ENCODE results near the gene SETDB2. TPM values are rescaled to one million over a fixed set of nuclear protein-coding genes. Genes with fewer than 3 reads are reported as not detected.

The SETDB2 gene
- total and polyA plus RNA-seq, 4 experiments from 2014 or later: 11.0 to 28.2 (median 21.6) TPM

DNA sequence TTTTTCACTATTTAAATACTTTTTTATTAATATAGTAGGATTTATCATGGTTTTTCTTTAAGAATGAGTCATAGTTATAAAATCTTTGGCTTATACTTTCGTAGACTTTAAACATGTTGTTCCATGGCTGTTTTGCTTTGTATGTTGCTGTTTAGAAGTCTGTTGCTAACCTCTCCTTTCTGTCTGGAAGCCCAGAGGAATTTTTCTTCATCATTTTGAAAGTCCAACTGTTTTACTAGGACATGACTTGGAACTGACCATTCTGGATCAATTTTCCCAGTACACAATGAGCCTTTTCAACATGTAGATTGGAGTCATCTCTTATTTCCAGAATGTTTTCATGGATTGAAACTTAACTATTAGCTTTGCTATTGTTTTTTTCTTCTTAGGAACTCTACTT lies 8.1 kb upstream of the SETDB2 start:
- Histone ChIP-seq H3K9me3 (ENCODE audit: control insufficient read depth in 1 of 2, low read length in 2 of 2) (no peaks in the 10 kb centered on the region), H3K36me3 (ENCODE audit: insufficient read depth, low read length) (no peaks in the 10 kb centered on the region), H3K27ac (ENCODE audit: low read depth, low read length) (no peak overlapping the region), H3K4me1 (ENCODE audit: insufficient read depth, low read length) (no peaks in the 10 kb centered on the region), H3K27me3 (ENCODE audit: insufficient read depth, low read length) (no peaks in the 10 kb centered on the region), H3K4me3 (ENCODE audit: low read length in 2 of 2) (no peak overlapping the region)
- Mint-ChIP-seq H3K27ac (no peak overlapping the region), H3K9me3 (no peaks in the 10 kb centered on the region), H3K4me1 (no peaks in the 10 kb centered on the region), H3K4me3 (no peak overlapping the region), H3K36me3 (peaks cover 7 to 15% of the 10 kb centered on the region in 2 donors), H3K27me3 (no peaks in the 10 kb centered on the region)
- no peak for DNase-seq
- ChIA-PET POLR2A (ENCODE audit: partially characterized antibody) (interaction anchor here (1.5 kb wide), 1 partner anchor 8 kb away, joined by 6 read pairs; the partner anchor contains the start of genes CAB39L and SETDB2), CTCF (ENCODE audit: partially characterized antibody) (interaction anchor here (0.7 to 1.0 kb wide), 2 partner anchors 9 to 136 kb away, joined by 3 read pairs; no protein-coding TSS in a partner anchor)
- intact Hi-C loops (cut with micrococcal nuclease): no loop called here

DNA sequence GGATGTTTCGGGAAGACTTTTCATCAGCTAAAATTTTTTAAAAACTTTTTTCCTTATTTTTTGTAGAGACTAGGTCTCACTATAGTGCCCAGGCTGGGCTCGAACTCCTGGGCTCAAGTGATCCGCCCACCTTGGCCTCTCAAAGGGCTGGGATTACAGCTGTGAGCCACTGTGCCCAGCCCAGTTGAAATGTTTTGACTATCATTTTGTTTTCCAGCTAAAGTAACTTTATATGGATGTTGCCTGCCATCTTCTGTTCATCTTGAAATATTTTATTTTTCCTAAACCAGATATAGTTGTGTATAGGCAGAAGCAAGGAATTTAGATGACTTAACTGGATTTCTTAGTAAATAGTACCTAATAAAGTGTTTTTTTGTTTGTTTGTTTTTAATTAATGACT lies 7.2 kb upstream of the SETDB2 start:
- Histone ChIP-seq H3K36me3 (ENCODE audit: insufficient read depth, low read length) (no peaks in the 10 kb centered on the region), H3K27ac (ENCODE audit: low read depth, low read length) (no peak overlapping the region), H3K9me3 (ENCODE audit: control insufficient read depth in 1 of 2, low read length in 2 of 2) (no peaks in the 10 kb centered on the region), H3K27me3 (ENCODE audit: insufficient read depth, low read length) (no peaks in the 10 kb centered on the region), H3K4me3 (ENCODE audit: low read length in 2 of 2) (no peak overlapping the region), H3K4me1 (ENCODE audit: insufficient read depth, low read length) (no peaks in the 10 kb centered on the region)
- no peak for DNase-seq
- intact Hi-C loops (cut with micrococcal nuclease): loop anchor here (1.0 kb wide), 1 partner anchor 136 kb away; no protein-coding TSS in a partner anchor
- no peak overlapping the region for H3K27ac Mint-ChIP-seq
- peaks cover 7 to 15% of the 10 kb centered on the region in 2 donors for H3K36me3 Mint-ChIP-seq
- no peaks in the 10 kb centered on the region for H3K9me3 Mint-ChIP-seq
- CTCF ChIA-PET (ENCODE audit: partially characterized antibody): interaction anchor here (1.0 kb wide), 1 partner anchor 9 kb away, joined by 3 read pairs; no protein-coding TSS in a partner anchor
- H3K27me3 Mint-ChIP-seq: no peaks in the 10 kb centered on the region
- POLR2A ChIA-PET (ENCODE audit: partially characterized antibody): no interaction called here
- no peak overlapping the region for H3K4me3 Mint-ChIP-seq
- no peaks in the 10 kb centered on the region for H3K4me1 Mint-ChIP-seq

DNA sequence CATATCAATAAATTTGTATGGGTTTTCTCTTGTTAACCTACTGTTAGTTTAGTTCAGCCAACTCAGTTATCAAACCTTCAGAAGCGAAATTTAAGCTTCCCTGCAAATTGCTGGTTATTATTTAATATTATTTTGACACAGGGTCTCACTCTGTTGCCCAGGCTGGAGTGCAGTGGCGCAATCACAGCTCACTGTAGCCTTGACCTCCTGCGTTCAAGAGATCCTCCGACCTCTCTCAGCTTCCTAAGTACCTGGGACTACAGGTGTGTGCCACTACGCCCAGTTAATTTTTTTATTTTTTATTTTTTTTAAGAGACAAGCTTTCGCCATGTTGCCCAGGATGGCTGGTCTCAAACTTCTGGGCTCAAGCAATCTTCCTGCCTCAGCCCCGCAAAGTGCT lies 6.4 kb upstream of the SETDB2 start:
- intact Hi-C loops (cut with micrococcal nuclease): loop anchor here (1.0 kb wide), 1 partner anchor 136 kb away; no protein-coding TSS in a partner anchor

GRCh38 chr13:49439609-49440008 lies 4.5 kb upstream of the SETDB2 start:
- Mint-ChIP-seq H3K27ac (peak overlapping the region in 1 of 7 donors; percentile 4), H3K4me3 (no peak overlapping the region), H3K9me3 (no peaks in the 10 kb centered on the region), H3K27me3 (no peaks in the 10 kb centered on the region), H3K36me3 (peaks cover 0 to 6% of the 10 kb centered on the region in 2 donors), H3K4me1 (peaks cover 6 to 15% (median 10%) of the 10 kb centered on the region in 4 donors)
- Histone ChIP-seq H3K9me3 (ENCODE audit: control insufficient read depth in 1 of 2, low read length in 2 of 2) (no peaks in the 10 kb centered on the region), H3K27me3 (ENCODE audit: insufficient read depth, low read length) (no peaks in the 10 kb centered on the region), H3K4me3 (ENCODE audit: low read length in 2 of 2) (no peak overlapping the region), H3K27ac (ENCODE audit: low read depth, low read length) (no peak overlapping the region), H3K4me1 (ENCODE audit: insufficient read depth, low read length) (peaks cover 11% of the 10 kb centered on the region), H3K36me3 (ENCODE audit: insufficient read depth, low read length) (no peaks in the 10 kb centered on the region)
- ChIA-PET CTCF (ENCODE audit: partially characterized antibody) (no interaction called here), POLR2A (ENCODE audit: partially characterized antibody) (no interaction called here)
- intact Hi-C loops (cut with micrococcal nuclease): loop anchor here (5.0 to 10.0 kb wide), 4 partner anchors 688 to 1405 kb away; partner anchors contain the start of genes CYSLTR2, MED4 and NUDT15
- DNase-seq: no peak

More for the DNA sequence above, 6.4 kb upstream of the SETDB2 start:
- DNase-seq: no peak
- peaks cover 7 to 8% of the 10 kb centered on the region in 2 donors for H3K36me3 Mint-ChIP-seq
- H3K4me1 Mint-ChIP-seq: no peaks in the 10 kb centered on the region
- H3K36me3 ChIP-seq (ENCODE audit: insufficient read depth, low read length): no peaks in the 10 kb centered on the region
- H3K27ac ChIP-seq (ENCODE audit: low read depth, low read length): no peak overlapping the region
- H3K27me3 Mint-ChIP-seq: no peaks in the 10 kb centered on the region
- H3K9me3 Mint-ChIP-seq: no peaks in the 10 kb centered on the region
- no peak overlapping the region for H3K27ac Mint-ChIP-seq
- H3K4me3 ChIP-seq (ENCODE audit: low read length in 2 of 2): no peak overlapping the region
- H3K27me3 ChIP-seq (ENCODE audit: insufficient read depth, low read length): no peaks in the 10 kb centered on the region
- POLR2A ChIA-PET (ENCODE audit: partially characterized antibody): no interaction called here
- H3K4me3 Mint-ChIP-seq: no peak overlapping the region
- CTCF ChIA-PET (ENCODE audit: partially characterized antibody): no interaction called here
- H3K9me3 ChIP-seq (ENCODE audit: control insufficient read depth in 1 of 2, low read length in 2 of 2): no peaks in the 10 kb centered on the region
- peaks cover under 1% of the 10 kb centered on the region for H3K4me1 ChIP-seq (ENCODE audit: insufficient read depth, low read length)

GRCh38 chr13:49441312-49441711 lies 2.8 kb upstream of the SETDB2 start:
- Histone ChIP-seq H3K4me3 (ENCODE audit: low read length in 2 of 2) (no peak overlapping the region), H3K36me3 (ENCODE audit: insufficient read depth, low read length) (no peaks in the 10 kb centered on the region), H3K27ac (ENCODE audit: low read depth, low read length) (no peak overlapping the region), H3K27me3 (ENCODE audit: insufficient read depth, low read length) (no peaks in the 10 kb centered on the region), H3K9me3 (ENCODE audit: control insufficient read depth in 1 of 2, low read length in 2 of 2) (no peaks in the 10 kb centered on the region), H3K4me1 (ENCODE audit: insufficient read depth, low read length) (peaks cover 24% of the 10 kb centered on the region)
- H3K27me3 Mint-ChIP-seq: no peaks in the 10 kb centered on the region
- H3K4me1 Mint-ChIP-seq: peaks cover 17 to 32% (median 22%) of the 10 kb centered on the region in 4 donors
- no peaks in the 10 kb centered on the region for H3K9me3 Mint-ChIP-seq
- intact Hi-C loops (cut with micrococcal nuclease): loop anchor here (5.0 to 10.0 kb wide), 4 partner anchors 686 to 1407 kb away; partner anchors contain the start of genes CYSLTR2, MED4 and NUDT15
- POLR2A ChIA-PET (ENCODE audit: partially characterized antibody): no interaction called here
- H3K36me3 Mint-ChIP-seq: peaks cover 0 to 6% of the 10 kb centered on the region in 2 donors
- H3K27ac Mint-ChIP-seq: no peak overlapping the region
- no peak for DNase-seq
- no peak overlapping the region for H3K4me3 Mint-ChIP-seq
- CTCF ChIA-PET (ENCODE audit: partially characterized antibody): interaction anchor here (0.9 kb wide), 1 partner anchor 9 kb away, joined by 3 read pairs; no protein-coding TSS in a partner anchor

GRCh38 chr13:49441846-49442245 lies 2.2 kb upstream of the SETDB2 start:
- POLR2A ChIA-PET (ENCODE audit: partially characterized antibody): interaction anchor here (0.6 to 4.2 kb wide), 2 partner anchors 12 to 23 kb away, joined by 4 to 41 read pairs; no protein-coding TSS in a partner anchor

GRCh38 chr13:49443357-49443703 lies 744 bp upstream of the SETDB2 start:
- H3K4me3 ChIP-seq (ENCODE audit: low read length in 2 of 2): peak overlapping the region; percentile 50 to 66
- Mint-ChIP-seq H3K27me3 (no peaks in the 10 kb centered on the region), H3K4me3 (peak overlapping the region; percentile 92 to 98 (median 96)), H3K36me3 (peaks cover 0 to 6% of the 10 kb centered on the region in 2 donors), H3K4me1 (peaks cover 26 to 52% (median 36%) of the 10 kb centered on the region in 4 donors), H3K27ac (peak overlapping the region; percentile 93 to 99 (median 99)), H3K9me3 (no peaks in the 10 kb centered on the region)
- no peaks in the 10 kb centered on the region for H3K36me3 ChIP-seq (ENCODE audit: insufficient read depth, low read length)
- no peak for DNase-seq
- peaks cover 44% of the 10 kb centered on the region for H3K4me1 ChIP-seq (ENCODE audit: insufficient read depth, low read length)
- peak overlapping the region; percentile 59 for H3K27ac ChIP-seq (ENCODE audit: low read depth, low read length)
- POLR2A ChIA-PET (ENCODE audit: partially characterized antibody): interaction anchor here (0.9 to 5.2 kb wide), 34 partner anchors 8 to 1450 kb away, joined by 3 to 138 read pairs (median 8); partner anchors contain the start of genes CDADC1, EBPL, FNDC3A and KPNA3
- intact Hi-C loops (cut with micrococcal nuclease): loop anchor here (2.0 to 10.0 kb wide), 5 partner anchors 163 to 1409 kb away; partner anchors contain the start of genes CYSLTR2, MED4 and NUDT15
- H3K27me3 ChIP-seq (ENCODE audit: insufficient read depth, low read length): no peaks in the 10 kb centered on the region
- no peaks in the 10 kb centered on the region for H3K9me3 ChIP-seq (ENCODE audit: control insufficient read depth in 1 of 2, low read length in 2 of 2)
- CTCF ChIA-PET (ENCODE audit: partially characterized antibody): interaction anchor here (0.9 to 4.1 kb wide), 7 partner anchors 18 to 203 kb away, joined by 3 to 22 read pairs (median 3); partner anchors contain the start of gene PHF11

More at GRCh38 chr13:49441846-49442245, 2.2 kb upstream of the SETDB2 start:
- peak overlapping the region in 1 of 8 donors; percentile 98 for H3K4me3 Mint-ChIP-seq
- H3K9me3 ChIP-seq (ENCODE audit: control insufficient read depth in 1 of 2, low read length in 2 of 2): no peaks in the 10 kb centered on the region
- H3K9me3 Mint-ChIP-seq: no peaks in the 10 kb centered on the region
- no peak overlapping the region for H3K4me3 ChIP-seq (ENCODE audit: low read length in 2 of 2)
- H3K4me1 Mint-ChIP-seq: peaks cover 21 to 38% (median 26%) of the 10 kb centered on the region in 4 donors
- no peak overlapping the region for H3K27ac ChIP-seq (ENCODE audit: low read depth, low read length)
- no peak for DNase-seq
- no peaks in the 10 kb centered on the region for H3K36me3 ChIP-seq (ENCODE audit: insufficient read depth, low read length)
- H3K4me1 ChIP-seq (ENCODE audit: insufficient read depth, low read length): peaks cover 30% of the 10 kb centered on the region
- H3K27me3 Mint-ChIP-seq: no peaks in the 10 kb centered on the region
- CTCF ChIA-PET (ENCODE audit: partially characterized antibody): interaction anchor here (1.4 to 2.3 kb wide), 2 partner anchors 52 to 166 kb away, joined by 4 to 6 read pairs; no protein-coding TSS in a partner anchor
- intact Hi-C loops (cut with micrococcal nuclease): loop anchor here (2.0 to 10.0 kb wide), 5 partner anchors 165 to 1407 kb away; partner anchors contain the start of genes CYSLTR2, MED4 and NUDT15
- peak overlapping the region in 1 of 7 donors; percentile 54 for H3K27ac Mint-ChIP-seq
- no peaks in the 10 kb centered on the region for H3K27me3 ChIP-seq (ENCODE audit: insufficient read depth, low read length)
- peaks cover 0 to 6% of the 10 kb centered on the region in 2 donors for H3K36me3 Mint-ChIP-seq

All from CD4-positive, alpha-beta memory T cell (primary cell).